ENCODE results near the gene FBXO46.
A peak's percentile ranks its signal among the peaks of the same experiment; 100 is the strongest.
"Not testable (repeated sequence)": the region's sequence is repeated elsewhere in the genome, so short reads cannot be mapped to it uniquely, and the experiment has no call there.

Gene FBXO46

DNA sequence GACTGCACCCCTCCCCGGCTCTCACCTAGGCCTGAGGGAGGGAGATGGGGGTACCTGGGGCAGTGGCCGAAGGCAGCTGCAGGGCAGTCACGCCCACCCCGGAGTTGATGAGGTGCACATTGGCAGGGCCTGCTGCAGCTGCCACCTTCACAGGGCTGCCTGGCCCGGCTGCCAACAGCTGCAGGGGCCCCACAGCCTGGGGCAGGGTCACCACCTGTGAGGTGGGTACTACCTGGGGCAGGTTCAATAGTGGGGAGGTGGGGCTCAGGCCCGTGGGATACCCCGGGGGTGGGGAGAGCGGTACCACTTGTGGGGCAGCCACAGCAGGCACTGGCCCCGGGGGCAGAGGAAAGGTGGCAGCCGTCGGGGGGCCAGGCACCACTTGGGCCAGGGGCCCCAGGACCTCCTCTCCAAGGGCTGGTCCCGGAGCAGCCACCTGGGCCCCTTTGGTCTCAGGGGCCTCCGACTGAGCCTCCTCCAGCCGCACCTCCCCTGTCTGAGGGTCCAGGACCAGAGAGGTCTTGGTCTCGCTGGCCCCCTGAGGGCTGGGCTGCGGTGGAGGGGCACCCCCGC lies 35.7 kb upstream of the FBXO46 start:
- DNase-seq (ENCODE audit: low spot score), result no peak

DNA sequence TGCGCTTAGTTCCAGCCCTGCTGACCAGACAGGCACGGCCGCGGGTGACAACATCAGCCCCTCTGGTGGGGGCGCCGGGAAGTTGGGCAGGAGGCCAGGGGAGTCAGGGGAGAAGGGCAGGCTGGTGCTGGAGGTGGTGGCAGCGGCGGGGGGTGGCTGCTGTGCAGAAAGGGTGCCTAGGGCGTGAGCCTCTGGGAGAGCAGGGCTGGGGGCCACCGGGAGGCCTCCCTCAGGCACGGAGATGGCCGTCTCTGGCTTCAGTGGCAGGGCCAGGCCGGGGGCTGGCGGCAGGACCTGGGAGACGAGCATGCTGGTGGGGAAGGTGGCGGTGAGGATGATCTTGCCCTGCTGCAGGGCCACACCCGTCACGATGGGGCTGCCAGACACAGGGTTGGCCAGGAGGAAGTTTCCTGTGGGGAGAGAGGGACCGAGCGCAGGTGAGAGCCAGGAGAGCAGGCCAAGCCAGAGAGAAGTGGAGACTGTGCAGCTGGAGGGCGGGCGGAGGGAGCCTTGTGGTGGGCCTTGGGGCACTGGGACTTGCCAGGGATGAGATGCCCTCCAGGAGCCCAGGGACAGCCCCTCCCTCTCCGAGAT lies 35.1 kb upstream of the FBXO46 start:
- DNase-seq (ENCODE audit: low spot score), result no peak

DNA sequence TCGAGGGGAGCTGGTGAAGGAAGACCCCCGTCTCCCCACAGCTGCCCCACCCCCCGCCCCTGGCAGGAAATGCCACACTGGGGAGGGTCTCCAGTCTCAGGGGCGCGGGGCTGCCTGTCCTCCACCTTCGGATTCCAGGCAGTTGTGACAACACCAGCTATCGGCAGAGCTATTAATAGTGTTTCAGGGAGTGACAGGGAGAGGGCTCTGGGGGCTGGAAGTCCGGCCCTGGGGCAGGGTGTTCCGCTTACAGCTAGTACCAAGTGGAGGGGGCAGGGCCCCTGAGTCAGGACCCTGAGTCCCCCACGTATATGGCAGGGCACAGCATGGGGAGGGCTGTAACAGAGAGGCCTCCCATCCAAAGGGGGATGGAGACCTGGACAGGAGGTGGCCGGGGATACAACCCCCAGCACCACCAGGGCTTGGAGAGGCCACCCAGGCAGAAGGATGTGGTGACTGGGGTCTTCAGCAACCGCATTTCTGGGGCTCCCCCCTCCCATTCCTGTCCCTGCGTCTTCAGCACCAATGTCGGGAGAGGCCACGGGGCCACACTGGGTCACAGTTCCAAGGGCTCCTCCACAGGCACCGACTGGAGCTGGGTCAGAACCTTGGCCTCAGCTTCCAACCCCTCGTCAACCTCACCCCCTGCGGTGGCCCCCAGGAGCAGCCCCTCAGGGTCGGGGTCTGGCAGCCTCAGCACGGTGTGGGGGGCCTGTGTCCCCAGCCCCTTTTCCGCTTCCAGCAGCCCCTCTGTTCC lies 34.4 kb upstream of the FBXO46 start:
- no peak for DNase-seq (ENCODE audit: low spot score)

DNA sequence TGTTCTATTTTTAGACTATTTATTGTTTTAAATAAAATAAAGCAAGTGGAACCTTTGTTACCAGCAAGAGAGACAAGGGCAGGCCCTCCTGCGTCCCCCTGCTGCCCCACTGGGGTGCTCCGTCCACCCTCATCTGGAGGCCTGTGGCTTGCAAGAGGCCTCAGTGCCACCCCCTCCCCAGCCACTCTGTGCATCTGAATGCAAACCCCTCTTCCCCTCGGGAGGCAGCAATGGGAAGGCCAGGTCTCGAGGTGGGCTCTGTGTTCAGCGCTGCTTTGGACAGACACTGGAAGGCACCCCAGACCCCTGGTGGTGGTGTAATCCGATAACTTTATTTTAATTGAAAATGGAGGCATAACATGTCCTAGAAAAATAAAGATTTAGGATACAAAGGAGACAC lies 33.8 kb upstream of the FBXO46 start:
- DNase-seq (ENCODE audit: low spot score), result no peak

DNA sequence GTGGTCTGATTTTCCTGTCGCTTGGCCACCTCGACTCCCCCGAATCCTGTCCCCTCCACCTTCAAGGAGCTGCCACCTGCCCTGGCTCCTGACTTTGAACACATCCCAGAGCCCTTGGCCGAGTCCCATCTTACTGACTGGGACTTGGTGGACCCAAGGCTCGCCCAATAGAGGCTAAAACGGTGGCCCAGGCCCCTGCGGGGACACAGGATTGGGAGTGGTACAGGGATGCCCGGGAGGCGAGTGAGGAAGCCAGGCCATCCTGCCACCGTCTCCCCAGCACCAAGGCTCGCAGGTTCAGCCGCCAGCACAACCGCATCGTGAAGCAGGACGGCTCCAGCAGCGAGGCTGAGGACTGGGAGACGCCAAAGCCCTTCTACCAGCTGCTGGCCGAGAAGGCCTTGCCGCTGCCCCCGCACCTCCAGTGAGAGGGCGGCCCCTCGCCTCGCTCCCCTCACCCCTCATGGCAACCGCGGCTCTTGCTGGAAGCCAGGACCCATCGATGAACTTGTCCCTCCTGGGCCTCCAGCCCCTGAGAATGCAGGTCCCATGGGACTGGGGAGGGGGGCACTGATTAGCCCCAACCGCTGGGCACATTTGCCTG lies 33.1 kb upstream of the FBXO46 start:
- peak; percentile 23 for DNase-seq (ENCODE audit: low spot score)

DNA sequence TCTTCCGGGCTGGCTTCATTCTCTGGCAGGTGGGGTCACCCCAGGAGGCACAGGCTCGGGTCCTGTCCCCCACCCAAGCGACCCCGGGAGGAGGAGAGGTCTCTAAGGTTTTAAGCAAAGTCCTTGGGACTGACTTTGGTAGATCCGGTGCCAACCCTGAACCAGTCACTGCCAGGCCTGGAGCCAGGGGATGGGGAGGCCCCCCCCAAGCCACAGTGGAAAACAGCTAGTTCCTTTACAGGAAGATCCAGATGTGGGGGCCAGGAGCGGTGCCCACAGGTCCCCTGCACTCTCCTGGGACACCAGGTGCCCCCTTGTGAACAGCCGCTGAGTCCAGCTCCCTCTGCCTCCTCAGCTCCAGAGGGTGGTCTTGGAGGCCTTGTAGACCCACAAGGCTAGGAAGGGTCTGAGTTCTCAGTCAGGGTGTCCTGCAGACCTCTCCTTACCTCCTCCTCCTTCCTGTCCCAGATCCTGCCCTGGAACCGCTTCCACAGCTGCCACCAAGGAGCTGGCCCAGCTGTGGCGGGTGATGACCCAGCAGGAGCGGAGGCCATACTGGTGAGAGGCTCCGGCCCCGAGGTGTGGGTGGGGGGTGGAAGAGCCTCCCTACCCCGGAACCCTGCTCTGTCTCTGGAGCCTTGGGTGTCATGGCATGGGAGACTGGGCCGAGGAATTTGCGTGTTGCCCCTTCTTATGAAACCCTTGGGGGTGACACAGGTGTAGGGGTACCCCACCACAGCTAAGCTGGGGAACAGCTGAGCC lies 32.4 kb upstream of the FBXO46 start:
- no peak for DNase-seq (ENCODE audit: low spot score)

DNA sequence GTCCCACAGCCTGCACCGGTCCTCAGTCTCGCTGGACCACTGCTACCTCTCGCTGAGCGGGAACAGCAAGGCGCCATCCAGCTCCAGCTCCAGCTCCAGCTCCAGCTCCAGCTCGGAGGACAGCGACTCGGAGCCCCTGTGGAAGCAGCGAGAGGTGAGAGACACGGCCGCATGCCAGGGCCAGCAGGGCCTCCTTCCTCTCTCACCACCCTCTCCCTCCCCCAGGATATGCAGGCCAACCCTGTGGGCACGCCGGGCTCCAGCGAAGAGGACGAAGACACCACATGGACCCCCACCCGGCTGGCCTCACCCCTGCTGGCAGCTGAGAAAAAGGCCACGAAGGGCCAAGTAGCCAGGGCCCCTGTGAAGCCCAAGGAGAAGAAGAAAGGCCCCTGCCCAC lies 31.0 kb upstream of the FBXO46 start:
- no peak for DNase-seq (ENCODE audit: low spot score)

DNA sequence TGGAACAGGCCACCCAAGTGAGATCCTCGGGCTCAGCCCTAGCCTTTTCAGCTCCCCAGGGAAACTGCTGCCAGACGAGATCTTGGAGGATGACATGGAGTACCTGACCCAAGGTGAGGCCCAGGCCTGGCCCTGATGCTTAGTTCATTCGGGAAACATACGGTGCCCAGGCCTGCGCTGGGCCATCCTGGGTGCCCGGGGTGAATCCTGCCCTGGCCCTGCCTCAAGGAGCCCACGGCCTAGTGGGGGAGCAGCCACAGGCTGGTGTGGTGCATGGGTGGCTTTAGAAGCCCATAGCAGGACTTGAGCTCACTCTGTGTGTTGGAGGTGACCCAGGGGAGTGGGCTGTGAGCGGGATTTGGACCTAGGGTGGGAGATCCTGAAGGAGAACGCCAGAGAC lies 28.2 kb upstream of the FBXO46 start:
- no peak for DNase-seq (ENCODE audit: low spot score)

DNA sequence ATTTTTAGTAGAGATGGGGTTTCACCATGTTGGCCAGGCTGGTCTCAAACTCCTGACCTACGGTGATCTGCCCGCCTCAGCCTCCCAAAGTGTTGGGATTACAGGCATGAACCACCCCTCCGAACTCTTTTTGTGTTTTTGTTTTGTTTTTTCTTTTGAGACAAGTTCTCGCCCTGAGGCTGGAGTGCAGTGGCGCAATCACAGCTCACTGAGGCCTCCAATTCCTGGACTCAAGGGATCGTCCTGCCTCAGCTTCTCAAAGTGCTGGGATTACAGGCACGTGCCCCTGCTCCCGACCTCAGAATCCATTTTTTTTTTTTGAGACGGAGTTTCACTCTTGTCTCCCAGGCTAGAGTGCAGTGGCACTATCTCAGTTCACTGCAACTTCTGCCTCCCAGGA lies 27.0 kb upstream of the FBXO46 start:
- DNase-seq (ENCODE audit: low spot score), result no peak

DNA sequence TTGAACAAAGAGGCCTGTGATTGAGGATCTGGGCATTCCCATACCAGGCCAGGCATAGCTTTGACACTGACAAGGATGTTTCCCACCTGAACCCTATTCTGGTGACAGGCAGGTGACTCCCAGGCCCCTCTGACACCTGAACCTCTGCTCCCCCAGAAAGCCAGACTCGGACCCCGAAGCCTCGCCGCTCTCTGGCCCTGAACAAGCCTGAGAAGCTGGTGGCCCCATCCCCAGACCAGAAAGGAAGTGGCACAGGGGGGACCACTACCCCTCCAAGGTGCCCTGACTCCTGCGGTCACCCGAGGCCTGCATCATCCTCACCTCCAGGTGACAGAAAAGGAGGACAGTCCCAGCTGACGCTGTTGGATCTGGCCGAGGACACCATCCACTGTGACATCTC lies 23.6 kb upstream of the FBXO46 start:
- DNase-seq (ENCODE audit: low spot score), result no peak

DNA sequence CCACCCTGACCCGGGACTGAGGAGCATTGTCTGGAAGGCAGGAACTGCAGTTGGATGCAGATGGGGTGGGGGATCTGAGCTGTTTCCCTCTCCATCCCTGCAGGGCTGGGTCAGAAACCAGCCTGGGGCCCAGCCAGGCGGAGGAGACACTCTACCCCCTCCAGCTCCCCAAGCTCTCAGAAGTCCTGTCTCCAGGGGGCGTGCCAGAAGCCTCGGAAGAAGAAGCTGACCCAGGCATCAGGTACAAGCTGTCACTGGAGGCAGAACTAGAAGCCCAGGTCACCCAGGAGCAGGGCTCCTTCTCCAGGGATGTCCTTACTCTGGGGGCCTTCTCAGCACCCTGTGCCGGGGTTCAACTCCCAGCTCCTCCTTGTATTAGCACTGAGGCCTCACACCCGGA lies 22.9 kb upstream of the FBXO46 start:
- DNase-seq (ENCODE audit: low spot score), result no peak

DNA sequence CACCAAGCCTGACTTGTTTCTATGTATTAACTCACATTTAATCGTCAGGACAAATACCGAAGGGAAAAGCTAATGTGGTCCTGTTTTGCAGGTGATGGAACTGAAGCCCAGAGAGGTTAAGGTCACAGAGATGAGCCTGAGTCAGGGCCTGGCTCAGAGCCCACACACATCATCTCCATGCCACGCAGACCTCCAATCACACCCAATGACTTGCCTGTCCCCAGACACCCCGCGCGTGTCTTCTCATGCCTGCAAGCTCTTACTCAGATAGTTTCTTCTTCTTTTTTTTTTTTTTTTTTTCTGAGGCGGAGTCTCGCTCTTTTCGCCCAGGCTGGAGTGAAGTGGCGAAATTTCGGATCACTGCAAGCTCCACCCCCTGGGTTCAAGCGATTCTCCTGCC lies 21.9 kb upstream of the FBXO46 start:
- no peak for DNase-seq (ENCODE audit: low spot score)

DNA sequence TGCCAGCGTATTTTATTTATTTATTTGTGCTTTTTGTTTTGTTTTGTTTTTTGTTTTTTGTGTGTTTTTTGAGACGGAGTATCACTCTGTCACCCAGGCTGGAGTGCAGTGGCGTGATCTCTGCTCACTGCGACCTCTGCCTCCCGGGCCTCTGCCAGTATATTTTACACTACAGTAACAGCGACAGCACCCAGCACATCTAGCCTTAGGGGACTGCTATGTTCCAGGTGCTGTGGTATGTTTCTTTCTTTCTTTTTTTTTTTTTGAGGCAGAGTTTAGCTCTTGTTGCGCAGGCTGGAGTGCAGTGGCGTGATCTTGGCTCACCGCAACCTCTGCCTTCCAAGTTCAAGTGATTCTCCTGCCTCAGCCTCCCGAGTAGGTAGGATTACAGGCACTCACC lies 20.8 kb upstream of the FBXO46 start:
- not testable (repeated sequence) for DNase-seq (ENCODE audit: low spot score)

DNA sequence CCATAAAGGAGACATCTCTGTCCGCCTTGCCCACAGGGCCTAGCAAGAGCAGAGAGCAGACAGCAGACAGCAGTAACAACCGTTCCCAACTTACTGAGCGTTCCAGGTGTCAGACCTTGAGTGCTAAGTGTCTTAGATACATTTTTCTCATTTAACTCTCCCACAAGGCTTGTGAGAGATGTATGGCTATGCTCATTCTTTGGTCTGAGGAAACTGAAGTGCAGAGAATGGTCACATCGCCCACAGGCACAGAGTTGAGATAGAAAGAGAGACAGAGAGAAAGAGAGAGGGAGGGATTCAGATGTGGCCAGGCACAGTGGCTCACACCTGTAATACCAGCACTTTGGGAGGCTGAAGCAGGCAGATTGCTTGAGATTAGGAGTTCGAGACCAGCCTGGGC lies 16.8 kb upstream of the FBXO46 start:
- DNase-seq (ENCODE audit: low spot score), result no peak

DNA sequence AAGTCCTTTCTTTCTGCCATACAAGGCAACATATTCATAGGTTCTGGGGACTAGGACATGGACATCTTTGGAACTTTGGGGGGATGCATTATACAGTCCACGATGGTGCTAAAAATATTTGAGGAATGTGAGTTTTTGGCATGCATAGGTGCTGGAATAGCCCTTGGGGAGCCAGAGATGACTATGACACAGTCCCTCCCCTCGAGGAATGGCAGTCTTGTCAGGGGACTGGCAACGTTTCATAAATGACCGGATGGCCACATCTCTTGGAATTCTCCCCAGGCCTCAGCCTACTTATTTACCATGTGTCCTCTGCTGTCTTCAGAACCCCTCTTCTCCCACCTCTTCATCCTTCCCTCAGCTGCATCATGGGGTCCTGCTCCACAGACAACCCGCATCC lies 16.2 kb upstream of the FBXO46 start:
- DNase-seq (ENCODE audit: low spot score), result no peak

DNA sequence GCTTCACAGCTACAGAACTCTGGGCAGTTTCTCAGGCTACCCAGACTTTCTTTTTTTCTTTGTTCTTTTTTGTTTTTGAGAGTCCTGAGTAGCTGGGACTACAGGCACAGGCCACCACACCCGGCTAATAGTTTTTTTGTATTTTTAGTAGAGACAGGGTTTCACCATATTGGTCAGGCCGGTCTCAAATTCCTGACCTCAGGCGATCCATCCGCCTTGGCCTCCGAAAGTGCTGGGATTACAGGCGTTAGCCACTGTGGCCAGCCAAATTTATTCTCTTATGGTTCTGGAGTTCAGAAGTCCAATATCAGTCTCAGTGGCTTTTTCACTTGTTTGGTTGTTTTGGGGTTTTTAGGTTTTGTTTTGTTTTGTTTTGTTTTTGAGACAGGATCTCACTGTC lies 14.9 kb upstream of the FBXO46 start:
- no peak for DNase-seq (ENCODE audit: low spot score)

DNA sequence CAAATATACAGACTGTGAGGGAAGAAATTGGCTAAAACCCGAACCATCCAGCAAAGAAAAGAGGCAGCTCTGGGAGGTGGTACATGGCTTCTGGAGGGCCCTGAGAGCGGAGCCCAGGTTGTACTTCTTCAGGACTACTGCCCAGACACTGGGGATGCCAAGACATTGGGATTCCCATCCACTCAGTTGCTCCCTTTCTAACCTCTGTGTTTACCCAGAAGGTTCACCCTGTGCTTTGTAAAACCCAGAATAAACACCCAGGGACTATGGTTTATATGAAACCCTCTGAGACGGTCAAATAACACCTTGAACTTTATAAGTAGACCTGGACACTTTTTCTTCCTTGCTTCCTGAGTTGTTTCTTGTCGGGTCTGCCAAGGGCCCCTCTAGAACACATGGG lies 12.3 kb upstream of the FBXO46 start:
- DNase-seq (ENCODE audit: low spot score), result no peak

DNA sequence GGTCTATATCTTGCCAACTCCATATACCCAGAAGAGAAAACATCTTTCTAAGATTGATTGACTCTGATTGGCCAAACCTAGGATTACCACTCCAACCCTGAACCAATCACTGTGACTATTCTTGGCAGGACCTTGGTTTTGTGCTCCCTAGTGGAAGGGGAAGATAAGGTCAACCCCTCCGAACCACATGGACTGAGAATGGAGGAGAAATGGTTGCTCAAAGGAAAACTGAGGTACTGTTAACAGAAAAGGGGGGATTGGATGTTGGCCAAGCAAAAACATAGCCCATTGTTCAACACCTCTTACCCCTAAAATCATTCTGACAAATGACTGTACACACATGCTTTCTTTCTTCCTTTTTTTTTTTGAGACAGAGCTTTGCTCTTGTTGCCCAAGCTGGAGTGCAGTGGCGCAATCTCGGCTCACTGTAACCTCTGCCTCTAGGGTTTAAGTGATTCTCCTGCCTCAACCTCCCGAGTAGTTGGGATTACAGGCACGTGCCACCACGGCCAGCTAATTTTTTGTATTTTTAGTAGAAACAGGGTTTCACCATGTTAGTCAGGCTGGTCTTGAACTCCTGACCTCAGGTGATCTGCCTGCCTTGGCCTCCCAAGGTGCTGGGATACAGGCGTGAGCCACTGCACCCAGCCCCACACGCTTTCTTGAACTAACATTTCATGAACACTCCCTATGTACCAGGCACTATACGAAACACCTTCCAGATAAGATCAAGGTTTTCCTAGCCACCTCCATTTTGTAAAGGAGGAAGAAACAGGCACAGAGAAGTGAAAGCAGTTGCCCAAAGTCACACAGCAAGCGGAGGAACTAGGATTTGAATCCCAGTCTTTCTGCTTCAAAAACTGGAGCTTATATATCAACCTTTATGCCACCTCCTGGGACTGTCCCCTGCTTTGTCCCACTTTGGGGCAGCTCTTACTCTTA lies 9.1 kb upstream of the FBXO46 start:
- no peak for DNase-seq (ENCODE audit: low spot score)

DNA sequence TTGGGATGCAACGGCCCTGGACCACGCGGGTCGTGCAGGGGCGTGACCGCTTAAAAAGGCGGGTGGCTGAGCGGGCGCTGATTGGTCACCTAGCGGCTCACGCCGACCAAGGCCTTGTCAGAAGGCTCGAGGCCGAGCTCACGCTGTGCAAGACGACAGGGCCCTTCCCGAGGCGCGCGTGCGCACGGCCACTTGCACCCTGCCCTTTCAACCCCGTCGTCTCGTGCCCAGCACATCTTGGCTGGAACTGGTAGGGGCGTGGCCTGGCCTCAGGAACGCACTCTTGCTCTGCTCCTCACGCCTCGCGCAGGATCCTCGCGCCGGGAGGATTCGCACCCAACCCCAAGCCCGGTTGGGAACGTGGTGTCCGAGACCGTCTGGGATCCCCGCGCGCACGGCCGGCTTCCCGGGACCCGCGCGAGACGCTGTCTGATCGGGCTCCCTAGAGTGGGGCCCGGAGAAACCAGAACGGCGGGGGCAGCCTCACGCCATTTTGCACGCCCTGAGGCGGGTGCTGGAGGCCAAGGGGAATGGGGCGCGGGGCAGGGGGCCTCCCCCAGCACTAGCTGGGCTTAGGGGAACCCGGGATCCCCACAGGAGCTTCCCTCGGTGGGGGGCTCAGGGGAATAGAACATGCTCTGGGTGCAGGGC lies 2.6 kb upstream of the FBXO46 start, which contains the start of gene MEIOSIN:
Gene MEIOSIN, plus strand, starts transcription at position 280 of the 651 bp plus-strand sequence. CDS start 1,938 bp downstream, outside the sequence.
- no peak for DNase-seq (ENCODE audit: low spot score)

DNA sequence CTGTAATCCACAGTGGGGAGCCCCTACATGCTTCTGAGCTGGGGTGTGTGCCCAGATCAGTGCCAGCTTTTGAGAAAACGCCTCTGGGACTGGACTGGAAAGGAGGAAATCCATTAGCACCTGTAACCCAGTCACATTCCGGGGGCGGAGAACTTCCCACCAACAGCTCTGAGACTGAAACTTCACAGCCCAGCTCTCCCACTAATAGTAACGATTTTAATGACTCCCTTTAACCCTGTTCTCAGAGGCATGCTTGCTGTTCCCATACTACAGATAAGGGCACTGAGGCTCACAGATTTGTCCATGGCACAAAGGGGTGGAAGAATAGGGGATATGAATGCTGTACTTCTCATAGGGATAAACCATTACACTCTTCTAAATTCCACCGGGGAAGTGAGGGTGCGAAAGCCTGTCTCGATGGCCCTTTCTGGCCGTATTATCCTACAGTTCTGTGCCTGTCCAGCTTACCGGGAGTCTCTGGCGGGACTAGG lies 851 bp downstream of the FBXO46 start:
- DNase-seq (ENCODE audit: low spot score), result no peak

DNA sequence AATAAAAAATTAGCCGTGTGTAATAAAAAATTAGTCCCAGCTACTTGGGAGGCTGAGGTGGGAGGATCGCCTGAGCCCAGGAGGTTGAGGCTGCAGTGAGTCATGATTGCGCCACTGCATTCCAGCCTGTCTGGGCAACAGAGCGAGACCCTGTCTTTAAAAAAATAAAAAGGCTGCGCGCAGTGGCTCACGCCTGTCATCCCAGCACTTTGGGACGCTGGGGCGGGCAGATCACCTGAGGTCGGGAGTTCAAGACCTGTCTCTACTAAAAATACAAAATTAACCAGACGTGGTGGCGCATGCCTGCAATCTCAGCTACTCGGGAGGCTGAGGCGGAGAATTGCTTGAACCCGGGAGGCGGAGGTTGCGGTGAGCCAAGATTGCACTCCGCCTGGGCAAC lies 2.0 kb downstream of the FBXO46 start:
- not testable (repeated sequence) for DNase-seq (ENCODE audit: low spot score)

All from GM03348 (cell line).